NCI-H1417 treated with DMSO at 0.1 percent for 48 hours (cell line): Measurements from ENCODE around the gene MDN1.
"Not testable (repeated sequence)": the region's sequence is repeated elsewhere in the genome, so short reads cannot be mapped to it uniquely, and the experiment has no call there.

Source experiments
- DNase-seq: peaks from one replicate; lab custom pipeline; 2025; lab: John Stamatoyannopoulos, UW

The MDN1 gene

DNA sequence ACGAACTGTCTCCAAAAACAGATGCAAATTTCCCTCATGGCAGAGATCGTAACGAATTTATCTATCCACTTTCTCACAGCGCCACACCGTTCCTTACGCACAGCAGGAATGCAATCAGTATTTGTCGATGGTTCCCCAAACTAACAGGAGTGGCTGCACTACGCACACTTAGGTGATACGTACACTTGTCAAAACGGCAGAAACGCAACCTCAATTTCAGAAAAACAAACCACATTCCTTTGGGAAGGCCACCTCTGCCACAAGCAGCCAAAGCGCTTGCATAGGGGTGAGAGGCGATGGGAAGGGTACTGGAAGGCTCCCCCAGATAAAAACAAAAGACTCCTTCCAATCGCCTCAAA lies 638 bp downstream of the MDN1 start:
- no peak for DNase-seq

DNA sequence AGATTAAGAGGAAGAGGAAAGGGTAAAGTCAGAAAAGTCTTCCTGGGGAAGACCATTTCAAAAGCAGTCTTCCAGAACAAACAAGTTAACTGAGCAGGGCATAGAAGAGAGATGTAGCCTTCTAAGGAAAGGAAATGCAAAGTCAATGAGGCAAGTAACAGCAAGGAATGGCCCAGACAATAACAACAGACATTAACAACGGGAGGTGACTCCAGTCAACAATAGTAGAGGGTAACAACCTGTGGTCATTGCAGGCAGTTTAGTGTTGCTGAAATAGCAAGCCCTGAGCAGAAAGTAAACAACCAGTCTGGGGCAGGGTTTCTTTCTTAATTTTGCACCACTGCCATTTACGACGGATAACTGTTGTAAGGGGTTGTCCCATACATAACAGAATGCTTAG lies 2.1 kb downstream of the MDN1 start:
- DNase-seq = no peak

DNA sequence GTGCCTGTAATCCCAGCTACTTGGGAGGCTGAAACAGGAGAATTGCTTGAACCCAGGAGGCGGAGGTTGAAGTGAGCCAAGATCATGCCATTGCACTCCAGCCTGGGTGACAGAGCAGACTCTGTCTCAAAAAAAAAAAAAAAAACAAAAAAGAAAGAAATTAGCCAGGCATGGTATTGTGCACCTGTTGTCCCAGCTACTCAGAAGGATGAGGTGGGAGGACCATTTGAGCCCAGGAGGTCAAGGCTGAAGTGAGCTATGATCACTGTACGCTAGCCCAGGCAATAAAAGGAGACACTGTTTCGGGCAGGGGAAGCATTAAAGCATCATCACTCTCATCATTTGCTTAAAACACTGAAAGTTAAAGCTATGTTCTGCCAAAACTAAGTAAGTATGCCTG lies 6.2 kb downstream of the MDN1 start:
- DNase-seq = not testable (repeated sequence)

DNA sequence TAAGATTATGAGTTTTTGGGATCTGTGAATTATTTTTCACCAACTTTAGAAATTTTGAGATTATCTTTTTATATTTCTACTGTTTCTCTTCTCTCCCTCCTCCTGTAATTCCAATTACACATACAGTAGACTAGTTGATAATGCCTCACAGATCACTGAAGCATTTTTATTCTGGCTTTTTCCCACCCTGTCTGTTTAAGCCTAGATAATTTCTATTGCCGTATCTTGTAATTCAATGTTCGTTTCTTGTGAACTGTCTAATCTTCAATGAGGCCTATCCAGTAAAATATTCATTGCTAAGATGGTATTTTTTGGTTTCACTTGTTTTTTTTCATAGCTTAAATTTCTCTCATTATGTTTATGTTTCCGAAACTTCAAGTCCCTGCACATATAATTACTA lies 12.0 kb downstream of the MDN1 start:
- DNase-seq = no peak

DNA sequence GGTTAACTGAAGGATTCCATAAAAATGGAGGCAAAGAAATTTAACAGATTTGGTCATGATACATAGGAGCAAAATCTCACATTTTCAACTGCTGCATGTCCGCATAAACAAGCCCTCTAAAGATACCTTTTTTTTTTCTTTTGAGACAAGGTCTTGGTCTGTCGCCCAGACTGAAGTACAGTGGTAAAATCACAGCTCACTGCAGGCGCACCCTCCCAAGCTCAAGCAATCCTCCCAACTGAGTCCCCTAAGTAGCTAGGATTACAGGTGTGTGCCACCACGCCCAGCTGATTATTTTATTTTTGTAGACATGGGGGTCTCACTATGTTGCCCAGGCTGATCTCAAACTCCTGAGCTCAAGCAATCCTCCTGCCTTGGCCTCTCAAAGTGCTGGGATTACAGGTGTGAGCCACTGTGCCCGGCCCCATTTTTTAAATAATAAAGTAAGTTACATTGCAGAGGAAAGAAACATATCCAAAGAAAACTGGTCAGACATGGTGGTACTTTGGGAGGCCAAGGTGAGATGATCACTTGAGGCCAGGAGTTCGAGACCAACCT lies 13.7 kb downstream of the MDN1 start:
- DNase-seq = no peak

DNA sequence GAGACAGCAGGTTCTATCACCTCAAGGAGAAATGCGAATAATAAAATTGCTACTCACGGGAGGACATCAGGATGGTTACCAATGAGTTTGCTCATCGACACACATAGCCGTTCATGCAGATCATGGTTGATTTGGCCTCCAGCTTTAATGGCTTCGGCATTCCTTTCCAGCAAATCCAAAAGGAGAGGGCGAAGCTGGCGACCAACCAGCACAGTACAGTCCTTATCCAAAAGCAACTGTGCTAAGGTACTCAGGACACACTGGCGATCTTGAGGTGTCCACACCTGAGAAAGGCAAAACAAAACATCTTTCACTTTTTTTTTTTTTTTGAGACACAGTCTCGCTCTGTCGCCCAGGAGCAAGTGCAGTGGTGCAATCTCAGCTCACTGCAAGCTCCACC lies 16.3 kb downstream of the MDN1 start:
- no peak for DNase-seq

DNA sequence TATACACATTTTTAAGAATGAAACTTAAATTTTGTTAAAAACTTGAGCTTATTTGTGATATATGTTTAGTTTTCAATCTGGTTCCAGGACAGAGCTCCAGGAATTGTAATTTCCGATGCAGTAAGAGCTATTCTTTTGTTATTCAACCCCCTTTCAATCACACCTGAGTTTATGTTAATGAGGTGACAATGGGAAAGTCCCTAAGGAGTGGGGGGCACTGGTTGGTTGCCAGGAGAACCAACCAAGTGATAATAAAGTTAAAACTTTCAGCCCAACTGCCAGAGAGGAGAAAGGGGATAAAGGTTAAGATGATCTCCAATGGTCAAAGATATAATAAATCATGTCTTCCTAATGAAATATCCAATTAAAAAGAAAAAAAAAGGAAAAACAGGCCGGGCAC lies 19.8 kb downstream of the MDN1 start:
- no peak for DNase-seq

DNA sequence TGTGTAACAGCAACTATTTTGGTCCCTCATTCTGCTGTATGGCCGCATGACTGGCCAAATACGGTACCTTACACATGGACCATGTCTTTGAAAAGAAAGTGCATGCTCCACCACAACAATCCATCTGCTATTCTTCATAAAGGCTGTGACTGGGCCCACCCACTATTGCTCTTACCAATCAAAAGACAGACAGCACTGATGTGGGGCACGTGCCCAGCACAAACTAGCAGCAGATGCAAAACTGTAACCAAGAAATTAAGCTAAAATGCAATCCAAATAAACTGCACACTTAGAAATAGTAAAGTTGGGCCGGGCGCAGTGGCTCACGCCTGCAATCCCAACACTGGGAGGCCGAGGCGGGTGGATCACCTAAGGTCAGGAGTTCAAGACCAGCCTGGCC lies 20.5 kb downstream of the MDN1 start:
- DNase-seq = no peak

DNA sequence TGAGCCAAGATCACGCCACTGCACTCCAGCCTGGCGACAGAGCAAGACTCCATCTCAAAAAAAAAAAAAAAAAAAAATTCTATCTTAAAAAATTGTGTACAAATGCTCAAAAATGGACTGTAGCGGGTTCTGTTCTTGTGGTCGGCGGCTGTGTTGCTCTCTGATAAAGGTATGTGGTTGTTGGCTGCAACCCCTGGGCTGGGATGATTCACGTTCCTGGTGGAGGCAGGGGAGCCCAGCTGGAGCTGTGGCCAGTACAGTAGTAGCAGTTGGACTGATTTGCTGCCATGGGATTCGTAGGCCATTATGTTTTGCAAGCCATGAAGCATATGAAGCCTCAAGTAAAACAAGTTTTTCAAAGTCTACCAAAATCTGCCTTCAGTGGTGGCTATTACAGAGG lies 22.3 kb downstream of the MDN1 start:
- DNase-seq = no peak

DNA sequence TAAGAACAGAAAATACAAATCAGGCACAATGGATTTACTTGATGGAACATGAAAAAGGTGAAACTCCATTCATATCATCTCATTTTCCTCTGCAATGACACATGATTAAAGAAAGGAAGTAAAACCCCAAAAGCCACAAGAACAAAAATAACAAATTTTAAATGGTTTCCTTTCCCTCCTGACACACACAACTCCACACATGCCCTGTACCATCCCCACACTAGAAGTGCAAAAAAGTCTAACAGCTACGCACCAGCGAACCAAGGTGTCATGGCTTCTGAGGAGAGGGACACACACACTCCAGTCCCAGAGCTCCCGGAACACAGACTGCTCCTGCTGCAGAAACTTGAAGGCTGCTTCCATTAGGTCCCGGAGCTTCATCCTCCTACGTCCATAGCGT lies 25.3 kb downstream of the MDN1 start:
- no peak for DNase-seq

DNA sequence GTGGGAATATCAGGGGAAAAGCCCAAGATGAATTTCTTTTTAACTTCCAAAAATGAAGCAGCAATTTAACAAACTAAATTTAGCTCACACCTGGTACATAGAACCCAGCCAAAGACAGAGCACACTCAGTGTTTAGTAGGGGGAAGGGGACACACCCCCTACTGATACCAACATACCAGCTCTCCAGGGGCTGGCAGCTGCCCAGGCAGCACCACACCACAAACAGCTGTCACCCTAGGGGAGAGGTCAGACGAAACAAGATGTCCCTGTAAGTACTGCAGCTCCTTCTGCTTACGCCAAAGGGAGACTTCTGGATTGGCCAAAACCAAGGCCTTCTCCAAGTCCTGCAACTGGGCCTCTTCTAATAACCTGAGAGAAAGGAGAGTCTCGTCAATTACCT lies 26.0 kb downstream of the MDN1 start:
- no peak for DNase-seq

DNA sequence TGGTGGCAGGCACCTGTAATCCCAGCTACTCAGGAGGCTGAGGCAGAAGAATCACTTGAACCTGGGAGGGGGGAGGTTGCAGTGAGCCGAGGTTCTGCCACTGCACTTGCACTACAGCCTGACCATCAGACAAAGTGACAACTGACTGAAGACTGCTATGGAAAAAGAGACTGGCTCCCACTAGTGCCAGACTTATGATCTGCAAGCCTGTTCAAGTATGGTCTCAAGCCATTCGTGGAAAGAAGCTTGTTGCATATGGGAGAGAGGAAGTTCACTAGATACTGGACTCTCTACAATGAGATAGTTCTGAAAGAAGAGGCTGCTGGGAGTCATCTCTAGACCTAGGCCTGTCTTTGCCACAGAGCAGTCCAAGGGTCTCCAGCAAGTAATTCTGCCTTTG lies 26.7 kb downstream of the MDN1 start:
- DNase-seq = no peak

DNA sequence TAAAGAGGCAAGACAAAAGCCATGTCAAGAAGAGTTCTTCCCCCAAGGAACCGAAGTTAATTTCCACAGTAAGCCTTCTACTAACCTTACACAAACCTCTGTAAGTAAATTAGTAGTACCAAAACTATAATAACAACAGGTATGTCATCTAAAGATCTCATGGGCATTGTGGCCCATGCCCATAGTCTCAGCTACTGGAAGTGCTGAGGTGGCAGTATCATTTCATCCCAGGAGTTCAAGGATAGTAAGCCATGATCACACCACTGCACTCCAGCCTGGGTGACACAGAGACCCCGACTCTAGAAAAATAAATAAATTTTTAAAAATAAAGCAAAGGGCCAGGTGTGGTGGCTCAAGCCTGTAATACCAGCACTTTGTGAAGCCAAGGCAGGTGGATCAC lies 29.2 kb downstream of the MDN1 start:
- no peak for DNase-seq

DNA sequence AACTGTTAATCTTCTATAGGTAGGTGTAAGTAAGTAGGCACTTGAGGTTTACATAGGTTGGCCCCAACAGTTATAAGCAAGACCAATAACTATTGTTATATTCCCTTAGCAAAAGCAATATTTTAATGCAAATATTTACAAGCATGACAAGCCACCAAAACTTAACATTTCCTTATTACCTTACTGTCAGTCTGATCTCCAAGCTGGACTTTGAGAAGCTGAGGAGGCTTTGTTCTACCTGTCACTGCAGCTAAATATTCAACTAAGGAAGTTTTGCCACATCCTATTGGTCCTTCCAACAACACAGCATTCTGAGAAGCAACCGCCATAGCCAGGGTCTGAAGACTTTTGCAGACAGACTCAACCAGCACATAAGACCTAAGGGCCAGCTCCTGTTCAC lies 29.6 kb downstream of the MDN1 start:
- DNase-seq = no peak

DNA sequence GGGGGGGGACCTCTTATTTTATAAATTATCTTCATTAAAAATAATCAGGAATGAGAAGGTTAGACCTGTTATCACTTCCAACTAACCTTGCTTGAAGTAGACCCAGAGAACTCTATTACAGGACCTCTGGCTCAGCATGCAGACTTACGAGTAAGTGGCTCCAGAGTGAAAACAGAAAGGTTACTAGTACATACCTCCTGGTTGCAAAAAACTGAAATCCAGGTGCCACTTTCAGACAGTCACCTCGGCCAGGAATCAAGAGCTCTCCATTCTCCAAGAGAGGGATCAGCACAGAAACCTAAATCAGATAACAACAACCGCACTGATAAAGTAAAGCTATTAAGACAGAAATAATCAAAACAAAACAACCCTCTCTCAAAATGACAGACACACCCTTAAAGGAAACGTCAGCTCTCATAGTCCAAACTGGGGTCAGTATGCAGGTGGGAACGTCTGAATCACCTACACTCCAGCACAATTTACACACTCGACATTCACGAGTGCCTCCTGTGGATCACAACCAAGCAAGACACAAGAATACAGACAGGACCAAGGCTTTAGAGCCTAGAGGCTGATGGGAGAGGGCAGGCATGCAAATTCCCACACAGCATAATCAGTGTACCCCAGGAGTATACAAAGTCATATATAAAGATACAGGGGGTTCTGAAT lies 31.8 kb downstream of the MDN1 start:
- DNase-seq = no peak

DNA sequence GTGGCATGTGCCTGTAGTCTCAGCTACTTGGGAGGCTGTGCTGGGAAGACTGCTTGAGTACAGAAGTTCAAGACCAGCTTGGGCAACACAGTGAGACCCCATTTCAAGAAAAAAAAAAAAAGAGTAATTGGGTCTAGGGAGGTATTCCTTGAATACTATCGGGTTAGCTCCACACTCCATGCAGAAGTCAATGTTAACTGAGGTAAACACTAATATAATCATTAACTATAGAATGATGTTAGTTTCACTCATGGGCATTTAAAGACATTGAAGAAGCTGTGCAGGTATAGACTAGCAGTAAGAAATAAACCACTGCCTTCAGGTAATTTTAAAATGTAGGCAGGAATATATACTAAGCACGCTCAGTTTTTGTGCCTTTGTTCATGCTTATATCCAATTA lies 32.6 kb downstream of the MDN1 start:
- DNase-seq = no peak

DNA sequence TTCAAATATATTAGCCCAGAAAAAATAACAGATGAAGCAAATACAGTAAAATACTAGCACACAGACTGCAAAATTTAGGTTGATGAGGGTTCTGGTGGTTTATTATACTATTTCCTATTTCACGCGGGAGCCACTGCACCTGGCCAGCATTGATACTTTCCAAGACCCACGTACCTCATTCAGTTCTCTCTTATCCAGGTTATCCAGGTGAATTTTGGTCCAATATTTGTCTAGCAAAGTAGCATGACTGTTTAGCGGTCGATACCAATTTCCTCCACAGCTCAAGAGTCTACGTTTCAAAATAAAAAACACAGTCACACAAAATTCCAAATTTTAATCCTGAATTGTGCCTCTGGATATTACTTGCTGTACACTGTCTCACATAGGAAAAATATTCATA lies 34.8 kb downstream of the MDN1 start:
- no peak for DNase-seq

DNA sequence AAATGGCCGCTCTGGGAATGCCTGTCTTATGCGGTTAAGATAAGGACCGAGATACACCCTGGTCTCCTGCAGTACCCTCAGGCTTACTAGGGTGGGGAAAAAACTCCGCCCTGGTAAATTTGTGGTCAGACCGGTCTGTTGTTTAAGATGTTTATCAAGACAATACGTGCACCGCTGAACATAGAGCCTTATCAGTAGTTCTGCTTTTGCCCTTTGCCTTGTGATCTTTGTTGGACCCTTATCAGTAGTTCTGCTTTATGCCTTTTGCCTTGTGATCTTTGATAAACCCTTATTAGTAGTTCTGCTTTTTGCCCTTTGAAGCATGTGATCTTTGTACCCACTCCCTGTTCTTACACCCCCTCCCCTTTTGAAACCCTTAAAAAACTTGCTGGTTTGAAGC lies 36.3 kb downstream of the MDN1 start:
- DNase-seq = not testable (repeated sequence)

DNA sequence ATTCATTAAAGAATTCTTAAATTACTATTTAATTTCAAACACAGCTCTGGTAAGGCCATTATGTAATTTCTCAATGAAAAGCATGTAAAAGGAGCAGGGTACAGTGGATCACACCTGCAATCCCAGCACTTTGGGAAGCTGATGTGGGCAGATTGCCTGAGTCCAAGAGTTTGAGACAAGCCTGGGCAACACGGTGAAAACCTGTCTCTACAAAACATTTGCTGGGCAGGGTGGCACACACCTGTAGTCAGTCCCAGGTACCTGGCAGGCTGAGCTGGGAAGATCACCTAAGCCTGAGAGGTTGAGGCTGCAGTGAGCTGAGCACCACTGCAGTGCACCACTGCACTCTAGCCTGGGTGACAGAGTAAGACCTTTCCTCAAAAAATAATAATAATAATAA lies 37.4 kb downstream of the MDN1 start:
- DNase-seq = no peak

DNA sequence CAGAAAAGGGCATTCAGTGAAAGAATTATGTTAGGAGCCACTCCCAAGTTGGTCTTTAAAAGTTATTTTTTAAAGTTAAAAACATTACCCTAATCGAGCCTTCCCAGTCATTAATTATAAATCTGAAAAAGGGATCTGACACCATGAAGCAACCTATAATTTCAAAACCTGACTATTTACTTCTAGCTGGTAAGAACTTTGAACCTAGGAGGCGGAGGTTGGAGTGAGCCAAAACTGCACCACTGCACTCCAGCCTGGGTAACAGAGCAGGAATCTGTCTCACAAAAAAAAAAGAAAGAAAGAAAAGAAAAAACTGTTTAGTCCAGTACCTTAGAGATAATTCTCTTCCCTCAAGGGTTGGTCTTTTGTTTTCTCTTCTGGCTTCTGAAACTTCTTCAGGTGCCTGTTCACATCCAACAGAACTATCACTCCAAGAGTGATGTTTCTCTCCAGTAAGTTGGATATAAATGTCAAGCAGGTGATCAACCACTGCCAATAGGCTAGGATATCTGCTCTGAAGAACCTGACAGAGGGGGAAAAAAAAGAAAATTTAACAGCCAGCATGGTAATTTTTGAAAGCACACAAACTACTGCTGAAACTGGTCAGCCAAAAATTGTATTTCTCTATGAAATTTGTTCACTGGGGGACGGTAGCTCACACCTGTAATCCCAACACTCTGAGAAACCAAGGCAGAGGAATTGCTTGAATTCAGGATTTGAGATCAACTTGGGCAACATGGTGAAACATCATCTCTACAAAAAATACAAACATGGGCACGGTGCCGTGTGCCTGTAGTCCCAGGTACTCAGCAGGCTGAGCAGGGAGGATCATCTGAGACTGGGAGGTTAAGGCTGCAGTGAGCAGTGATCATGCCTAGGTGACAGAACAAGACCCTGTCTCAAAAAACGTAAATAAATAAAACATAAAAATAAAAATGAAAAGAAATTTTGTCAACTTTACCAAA lies 38.2 kb downstream of the MDN1 start:
- DNase-seq = no peak

DNA sequence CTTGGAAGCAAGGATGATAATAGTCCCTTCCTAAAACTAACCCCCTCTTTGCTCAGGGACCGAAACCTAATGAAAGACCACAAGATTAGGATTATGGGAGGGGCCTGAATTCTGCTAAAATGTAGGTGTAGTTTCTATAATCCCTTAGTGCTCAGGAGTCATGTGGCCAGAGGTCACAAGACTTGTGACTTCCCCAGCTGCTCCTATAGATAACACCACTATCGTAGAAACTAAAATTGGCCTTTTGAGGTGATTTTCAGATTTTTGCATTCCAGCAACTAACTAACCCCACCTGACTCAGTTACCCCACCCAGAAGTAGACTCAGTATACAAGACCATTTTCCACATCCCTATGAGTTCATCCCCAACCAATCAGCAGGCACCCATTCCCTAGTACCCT lies 42.1 kb downstream of the MDN1 start:
- no peak for DNase-seq

DNA sequence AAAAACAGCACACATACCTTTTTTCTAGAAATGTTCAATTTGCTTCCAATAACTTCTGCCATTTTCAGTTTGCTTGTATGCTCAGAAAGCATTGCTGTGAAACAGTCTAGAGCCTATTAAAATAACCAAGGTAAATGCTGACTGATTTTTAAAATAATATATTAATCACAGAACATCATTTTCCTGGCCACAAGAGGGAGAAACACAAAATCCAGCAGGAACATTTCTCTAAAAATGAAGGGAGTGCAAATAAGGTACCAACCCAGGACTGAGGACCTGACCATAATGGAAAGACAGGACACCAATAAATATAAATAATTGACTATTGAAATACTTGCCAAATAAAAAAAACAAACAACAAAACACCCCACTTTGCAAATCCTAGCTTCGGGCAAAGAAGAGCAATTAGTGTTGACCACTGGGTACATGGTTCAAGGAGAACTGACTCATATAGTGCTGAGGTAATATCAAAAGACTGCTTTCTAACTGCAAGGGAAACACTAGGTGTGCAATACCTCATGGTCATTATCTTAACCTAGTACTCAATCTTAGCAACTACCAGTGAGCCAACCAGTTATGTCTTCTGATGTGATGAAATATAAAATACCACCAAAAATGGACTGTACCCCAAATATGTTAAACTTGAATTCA lies 42.9 kb downstream of the MDN1 start:
- DNase-seq = no peak

DNA sequence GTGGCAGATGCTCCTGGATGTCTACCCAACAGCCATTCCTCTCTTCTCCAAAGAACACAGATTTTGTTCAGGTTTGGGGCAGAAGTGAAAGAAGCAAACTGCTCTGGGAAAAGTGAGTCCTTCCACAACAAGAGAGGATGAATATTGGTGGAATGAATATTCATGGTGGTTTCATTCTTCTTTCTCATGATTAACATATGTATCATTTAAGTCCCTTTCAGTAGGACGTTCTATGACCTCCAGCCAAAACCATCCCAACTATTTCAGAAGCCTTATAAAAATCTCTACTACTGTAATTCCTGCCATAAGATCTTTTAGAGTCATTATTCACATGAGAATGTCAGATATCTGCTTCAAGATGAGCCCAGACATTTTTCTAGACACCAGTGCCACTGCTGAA lies 44.4 kb downstream of the MDN1 start:
- no peak for DNase-seq
